ENCODE results near the gene ACACA. TPM values are rescaled to one million over a fixed set of nuclear protein-coding genes. Genes with fewer than 3 reads are reported as not detected.

The ACACA gene
- total and polyA plus RNA-seq, 2 donors (not counting 1 experiment from before 2014, with no cell fraction given): 4.8 to 26.2 TPM

DNA sequence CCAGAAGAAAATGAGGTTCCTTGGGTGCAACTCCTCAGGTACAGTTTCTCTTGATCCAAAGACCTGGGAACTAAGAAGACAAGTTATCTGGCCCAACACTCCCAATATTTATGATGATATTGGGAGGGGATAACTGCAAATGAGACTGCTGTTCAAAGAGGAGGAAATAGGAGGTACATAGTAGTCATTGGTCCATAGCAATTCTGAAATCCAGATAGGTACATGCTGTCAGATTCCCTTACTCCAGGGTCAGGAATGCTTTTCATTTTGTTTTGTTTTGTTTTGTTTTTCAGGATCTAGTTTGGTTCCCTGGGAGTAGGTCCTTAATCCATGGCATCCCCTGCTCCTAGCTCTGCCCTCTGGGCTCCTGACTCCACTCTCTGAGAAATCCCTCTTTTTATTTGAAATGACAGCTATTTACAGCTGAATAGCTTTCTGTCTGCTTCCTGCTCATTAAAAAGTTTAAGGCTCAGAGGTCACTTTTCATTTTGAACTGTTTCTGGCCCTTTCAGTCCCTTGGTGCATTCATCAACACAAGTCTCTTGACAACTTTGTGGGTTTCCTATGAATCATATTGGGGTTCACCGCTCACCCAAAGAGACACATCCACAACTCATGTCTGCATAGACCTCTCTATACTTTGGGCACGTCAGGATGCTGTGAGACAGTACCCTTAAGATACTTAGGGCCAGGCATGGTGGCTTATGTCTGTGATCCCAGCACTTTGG, 141.0 kb downstream of the ACACA start:
- Histone ChIP-seq H3K9ac (ENCODE audit: low read length) (no peak overlapping the region), H3K4me1 (ENCODE audit: control insufficient read depth in 2 of 2, insufficient read depth in 2 of 2, low read length in 2 of 2) (no peaks in the 10 kb centered on the region), H3K79me2 (ENCODE audit: control insufficient read depth, insufficient read depth, low read length) (no peaks in the 10 kb centered on the region), H3K9me3 (ENCODE audit: control extremely low read depth in 1 of 3, control insufficient read depth in 2 of 3, insufficient read depth in 1 of 3, low read length in 2 of 3) (peaks cover 3 to 9% (median 7%) of the 10 kb centered on the region in 3 donors), H3K4me2 (replicated peaks; ENCODE audit: low read depth, low read length, poor library complexity, severe bottlenecking) (no peak overlapping the region), H3K4me3 (ENCODE audit: control extremely low read depth in 1 of 5, extremely low read depth in 1 of 5, insufficient read depth in 1 of 5, low read depth in 2 of 5, low read length in 4 of 5) (no peak overlapping the region), H3K27me3 (replicated peaks in 1 of 4; ENCODE audit: control extremely low read depth in 1 of 4, control insufficient read depth in 3 of 4, insufficient read depth in 4 of 4, low read length in 3 of 4) (no peaks in the 10 kb centered on the region), H4K20me1 (ENCODE audit: control insufficient read depth, insufficient read depth, low read length, poor library complexity, severe bottlenecking) (no peaks in the 10 kb centered on the region), H3K36me3 (replicated peaks in 1 of 2; ENCODE audit: control extremely low read depth in 1 of 2, control insufficient read depth in 1 of 2, extremely low read depth in 1 of 2, insufficient read depth in 2 of 2, low read length in 1 of 2) (peaks cover 3 to 26% of the 10 kb centered on the region in 2 experiments), H2AFZ (ENCODE audit: insufficient read depth, low read depth, low read length, poor library complexity, severe bottlenecking) (no peak overlapping the region), H3K27ac (ENCODE audit: low read length in 2 of 2) (no peak overlapping the region)
- Mint-ChIP-seq H3K27me3 (no peaks in the 10 kb centered on the region), H3K9me3 (ENCODE audit: insufficient read depth) (peaks cover 4% of the 10 kb centered on the region), H3K4me3 (no peak overlapping the region), H3K27ac (no peak overlapping the region), H3K4me1 (no peaks in the 10 kb centered on the region)
- DNase-seq: no peak
- ATAC-seq (ENCODE audit: low read depth): no peak
- TF ChIP-seq, protein P1, sequence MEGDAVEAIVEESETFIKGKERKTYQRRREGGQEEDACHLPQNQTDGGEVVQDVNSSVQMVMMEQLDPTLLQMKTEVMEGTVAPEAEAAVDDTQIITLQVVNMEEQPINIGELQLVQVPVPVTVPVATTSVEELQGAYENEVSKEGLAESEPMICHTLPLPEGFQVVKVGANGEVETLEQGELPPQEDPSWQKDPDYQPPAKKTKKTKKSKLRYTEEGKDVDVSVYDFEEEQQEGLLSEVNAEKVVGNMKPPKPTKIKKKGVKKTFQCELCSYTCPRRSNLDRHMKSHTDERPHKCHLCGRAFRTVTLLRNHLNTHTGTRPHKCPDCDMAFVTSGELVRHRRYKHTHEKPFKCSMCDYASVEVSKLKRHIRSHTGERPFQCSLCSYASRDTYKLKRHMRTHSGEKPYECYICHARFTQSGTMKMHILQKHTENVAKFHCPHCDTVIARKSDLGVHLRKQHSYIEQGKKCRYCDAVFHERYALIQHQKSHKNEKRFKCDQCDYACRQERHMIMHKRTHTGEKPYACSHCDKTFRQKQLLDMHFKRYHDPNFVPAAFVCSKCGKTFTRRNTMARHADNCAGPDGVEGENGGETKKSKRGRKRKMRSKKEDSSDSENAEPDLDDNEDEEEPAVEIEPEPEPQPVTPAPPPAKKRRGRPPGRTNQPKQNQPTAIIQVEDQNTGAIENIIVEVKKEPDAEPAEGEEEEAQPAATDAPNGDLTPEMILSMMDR (IDR thresholded peaks at IDR 0.05): no peak
- no peak for TF ChIP-seq EZH2 (IDR thresholded peaks at IDR 0.05; ENCODE audit: borderline replicate concordance, insufficient read depth, low read depth, low read length, poor library complexity, severe bottlenecking)
- WGBS (ENCODE audit: insufficient coverage): 100% methylated on average over 2 of the region's 2 CpGs
- intact Hi-C loops (cut with micrococcal nuclease): no loop called here
- ChIA-PET POLR2A (no interaction called here), CTCF (no interaction called here)

DNA sequence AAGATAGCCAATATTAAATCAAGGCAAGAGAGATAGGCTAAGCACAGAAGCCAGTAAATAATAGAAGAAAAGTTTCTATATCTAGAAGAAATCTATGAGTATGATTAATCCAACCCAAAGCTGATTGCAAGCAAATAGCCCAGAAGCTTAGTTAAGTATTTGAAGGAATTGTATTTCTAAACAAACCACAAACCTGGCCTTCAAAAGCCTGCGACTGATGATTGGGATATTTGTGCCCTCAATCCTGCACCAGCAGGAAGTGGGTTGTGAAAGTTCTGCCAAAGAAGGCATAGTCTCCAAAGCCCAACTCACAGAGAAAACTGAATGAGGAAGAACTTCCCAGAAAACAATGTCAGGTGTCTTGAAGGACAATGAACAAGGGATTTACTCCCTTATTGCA, 145.3 kb downstream of the ACACA start:
- H3K9ac ChIP-seq (ENCODE audit: low read length): no peak overlapping the region
- ChIA-PET POLR2A (no interaction called here), CTCF (no interaction called here)
- Mint-ChIP-seq H3K27ac (no peak overlapping the region), H3K27me3 (no peaks in the 10 kb centered on the region), H3K4me1 (no peaks in the 10 kb centered on the region), H3K4me3 (no peak overlapping the region), H3K9me3 (ENCODE audit: insufficient read depth) (peaks cover 2% of the 10 kb centered on the region)
- no peak for DNase-seq
- no peaks in the 10 kb centered on the region for H3K4me1 ChIP-seq (ENCODE audit: control insufficient read depth in 2 of 2, insufficient read depth in 2 of 2, low read length in 2 of 2)
- no peak for TF ChIP-seq EZH2 (IDR thresholded peaks at IDR 0.05; ENCODE audit: borderline replicate concordance, insufficient read depth, low read depth, low read length, poor library complexity, severe bottlenecking)
- TF ChIP-seq, protein P1 (IDR thresholded peaks at IDR 0.05): no peak
- intact Hi-C loops (cut with micrococcal nuclease): no loop called here
- peaks cover 0 to 25% of the 10 kb centered on the region in 2 experiments for H3K36me3 ChIP-seq (replicated peaks in 1 of 2; ENCODE audit: control extremely low read depth in 1 of 2, control insufficient read depth in 1 of 2, extremely low read depth in 1 of 2, insufficient read depth in 2 of 2, low read length in 1 of 2)
- peaks cover 3 to 9% (median 7%) of the 10 kb centered on the region in 3 donors for H3K9me3 ChIP-seq (ENCODE audit: control extremely low read depth in 1 of 3, control insufficient read depth in 2 of 3, insufficient read depth in 1 of 3, low read length in 2 of 3)
- H3K79me2 ChIP-seq (ENCODE audit: control insufficient read depth, insufficient read depth, low read length): no peaks in the 10 kb centered on the region
- no peak overlapping the region for H3K4me2 ChIP-seq (replicated peaks; ENCODE audit: low read depth, low read length, poor library complexity, severe bottlenecking)
- no peaks in the 10 kb centered on the region for H3K27me3 ChIP-seq (replicated peaks in 1 of 4; ENCODE audit: control extremely low read depth in 1 of 4, control insufficient read depth in 3 of 4, insufficient read depth in 4 of 4, low read length in 3 of 4)
- no peak overlapping the region for H3K27ac ChIP-seq (ENCODE audit: low read length in 2 of 2)
- H3K4me3 ChIP-seq (ENCODE audit: control extremely low read depth in 1 of 5, extremely low read depth in 1 of 5, insufficient read depth in 1 of 5, low read depth in 2 of 5, low read length in 4 of 5): no peak overlapping the region
- WGBS (ENCODE audit: insufficient coverage): no CpG with 5 or more reads among the region's 1 CpG
- no peaks in the 10 kb centered on the region for H4K20me1 ChIP-seq (ENCODE audit: control insufficient read depth, insufficient read depth, low read length, poor library complexity, severe bottlenecking)
- no peak for ATAC-seq (ENCODE audit: low read depth)
- no peak overlapping the region for H2AFZ ChIP-seq (ENCODE audit: insufficient read depth, low read depth, low read length, poor library complexity, severe bottlenecking)

Measured in B cell (primary cell).